Measurements from ENCODE around the gene AIG1.

DNA sequence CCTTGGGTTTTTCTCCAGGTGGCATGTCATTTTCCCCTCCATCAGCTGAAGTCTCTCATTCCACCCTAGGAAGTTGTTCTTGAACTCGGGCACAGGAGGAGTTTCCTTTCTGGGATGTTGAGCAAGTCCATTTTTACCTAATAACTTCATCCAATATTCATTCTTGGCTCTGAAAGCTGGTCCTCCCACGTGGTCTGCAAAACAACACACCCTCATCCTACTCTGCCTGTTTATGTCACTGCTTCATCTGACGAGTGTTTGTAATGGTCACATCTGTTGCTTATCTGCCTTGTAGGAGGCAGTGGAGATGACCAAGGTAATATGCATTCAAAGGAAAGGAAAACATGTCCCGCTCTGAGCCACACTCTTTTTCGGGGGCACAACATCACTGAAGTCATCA is 41.7 kb upstream of the AIG1 start:
- TF ChIP-seq TBP (CRISPR knock-in tag; IDR thresholded peaks at IDR 0.05) (no peak), ZNF121 (CRISPR knock-in tag; IDR thresholded peaks at IDR 0.05) (no peak)
- TF ChIP-seq, protein P1, sequence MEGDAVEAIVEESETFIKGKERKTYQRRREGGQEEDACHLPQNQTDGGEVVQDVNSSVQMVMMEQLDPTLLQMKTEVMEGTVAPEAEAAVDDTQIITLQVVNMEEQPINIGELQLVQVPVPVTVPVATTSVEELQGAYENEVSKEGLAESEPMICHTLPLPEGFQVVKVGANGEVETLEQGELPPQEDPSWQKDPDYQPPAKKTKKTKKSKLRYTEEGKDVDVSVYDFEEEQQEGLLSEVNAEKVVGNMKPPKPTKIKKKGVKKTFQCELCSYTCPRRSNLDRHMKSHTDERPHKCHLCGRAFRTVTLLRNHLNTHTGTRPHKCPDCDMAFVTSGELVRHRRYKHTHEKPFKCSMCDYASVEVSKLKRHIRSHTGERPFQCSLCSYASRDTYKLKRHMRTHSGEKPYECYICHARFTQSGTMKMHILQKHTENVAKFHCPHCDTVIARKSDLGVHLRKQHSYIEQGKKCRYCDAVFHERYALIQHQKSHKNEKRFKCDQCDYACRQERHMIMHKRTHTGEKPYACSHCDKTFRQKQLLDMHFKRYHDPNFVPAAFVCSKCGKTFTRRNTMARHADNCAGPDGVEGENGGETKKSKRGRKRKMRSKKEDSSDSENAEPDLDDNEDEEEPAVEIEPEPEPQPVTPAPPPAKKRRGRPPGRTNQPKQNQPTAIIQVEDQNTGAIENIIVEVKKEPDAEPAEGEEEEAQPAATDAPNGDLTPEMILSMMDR (CRISPR knock-in tag; IDR thresholded peaks at IDR 0.05), result no peak
- TF ChIP-seq, protein P2, sequence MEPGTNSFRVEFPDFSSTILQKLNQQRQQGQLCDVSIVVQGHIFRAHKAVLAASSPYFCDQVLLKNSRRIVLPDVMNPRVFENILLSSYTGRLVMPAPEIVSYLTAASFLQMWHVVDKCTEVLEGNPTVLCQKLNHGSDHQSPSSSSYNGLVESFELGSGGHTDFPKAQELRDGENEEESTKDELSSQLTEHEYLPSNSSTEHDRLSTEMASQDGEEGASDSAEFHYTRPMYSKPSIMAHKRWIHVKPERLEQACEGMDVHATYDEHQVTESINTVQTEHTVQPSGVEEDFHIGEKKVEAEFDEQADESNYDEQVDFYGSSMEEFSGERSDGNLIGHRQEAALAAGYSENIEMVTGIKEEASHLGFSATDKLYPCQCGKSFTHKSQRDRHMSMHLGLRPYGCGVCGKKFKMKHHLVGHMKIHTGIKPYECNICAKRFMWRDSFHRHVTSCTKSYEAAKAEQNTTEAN (CRISPR knock-in tag; conservative IDR thresholded peaks at IDR 0.05), result no peak
- TF ChIP-seq, protein P3, sequence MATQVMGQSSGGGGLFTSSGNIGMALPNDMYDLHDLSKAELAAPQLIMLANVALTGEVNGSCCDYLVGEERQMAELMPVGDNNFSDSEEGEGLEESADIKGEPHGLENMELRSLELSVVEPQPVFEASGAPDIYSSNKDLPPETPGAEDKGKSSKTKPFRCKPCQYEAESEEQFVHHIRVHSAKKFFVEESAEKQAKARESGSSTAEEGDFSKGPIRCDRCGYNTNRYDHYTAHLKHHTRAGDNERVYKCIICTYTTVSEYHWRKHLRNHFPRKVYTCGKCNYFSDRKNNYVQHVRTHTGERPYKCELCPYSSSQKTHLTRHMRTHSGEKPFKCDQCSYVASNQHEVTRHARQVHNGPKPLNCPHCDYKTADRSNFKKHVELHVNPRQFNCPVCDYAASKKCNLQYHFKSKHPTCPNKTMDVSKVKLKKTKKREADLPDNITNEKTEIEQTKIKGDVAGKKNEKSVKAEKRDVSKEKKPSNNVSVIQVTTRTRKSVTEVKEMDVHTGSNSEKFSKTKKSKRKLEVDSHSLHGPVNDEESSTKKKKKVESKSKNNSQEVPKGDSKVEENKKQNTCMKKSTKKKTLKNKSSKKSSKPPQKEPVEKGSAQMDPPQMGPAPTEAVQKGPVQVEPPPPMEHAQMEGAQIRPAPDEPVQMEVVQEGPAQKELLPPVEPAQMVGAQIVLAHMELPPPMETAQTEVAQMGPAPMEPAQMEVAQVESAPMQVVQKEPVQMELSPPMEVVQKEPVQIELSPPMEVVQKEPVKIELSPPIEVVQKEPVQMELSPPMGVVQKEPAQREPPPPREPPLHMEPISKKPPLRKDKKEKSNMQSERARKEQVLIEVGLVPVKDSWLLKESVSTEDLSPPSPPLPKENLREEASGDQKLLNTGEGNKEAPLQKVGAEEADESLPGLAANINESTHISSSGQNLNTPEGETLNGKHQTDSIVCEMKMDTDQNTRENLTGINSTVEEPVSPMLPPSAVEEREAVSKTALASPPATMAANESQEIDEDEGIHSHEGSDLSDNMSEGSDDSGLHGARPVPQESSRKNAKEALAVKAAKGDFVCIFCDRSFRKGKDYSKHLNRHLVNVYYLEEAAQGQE (IDR thresholded peaks at IDR 0.05; ENCODE audit: borderline replicate concordance in 1 of 2, low read depth in 1 of 2, low read length in 2 of 2), result no peak

Data from HepG2 (cell line).